DOHH2 (cell line): ENCODE measurements around the gene AK1.
"Not testable (repeated sequence)": the region's sequence is repeated elsewhere in the genome, so short reads cannot be mapped to it uniquely, and the experiment has no call there.

ENCODE experiments used
- H3F3A ChIP-seq: fragments of 200-600 bp; sonication (generic), shearing (Covaris generic); 2 replicates; pipeline ENCODE4 v1.6.0; 2016; ENCODE audit warnings: antibody characterized with exemption, mild to moderate bottlenecking; ENCODE audit not compliant: control insufficient read depth, insufficient read depth
- H3K27ac ChIP-seq: fragments of 200-600 bp; sonication (generic); 2 replicates; pipeline ENCODE4 v1.5.1; 2014; ENCODE audit warnings: low read depth, mild to moderate bottlenecking, low read length, moderate library complexity
- H3K27me3 ChIP-seq: fragments of 200-600 bp; sonication (generic); 2 replicates; pipeline ENCODE4 v1.6.1; 2014; ENCODE audit warnings: mild to moderate bottlenecking, low read length, mixed read lengths; ENCODE audit not compliant: control insufficient read depth
- H3K36me3 ChIP-seq: fragments of 200-600 bp; sonication (generic); 2 replicates; pipeline ENCODE4 v1.6.1; 2014; ENCODE audit warnings: mild to moderate bottlenecking, low read length, moderate library complexity, mixed read lengths; ENCODE audit not compliant: control insufficient read depth
- H3K4me1 ChIP-seq: fragments of 200-600 bp; sonication (generic); 2 replicates; pipeline ENCODE4 v1.6.1; 2014; ENCODE audit warnings: mild to moderate bottlenecking, low read length, mixed read lengths; ENCODE audit not compliant: control insufficient read depth
- H3K4me2 ChIP-seq: fragments of 200-600 bp; sonication (generic); 2 replicates; pipeline ENCODE4 v1.6.0; 2014; ENCODE audit warnings: mild to moderate bottlenecking, low read length, moderate library complexity
- H3K4me3 ChIP-seq: fragments of 200-600 bp; sonication (generic); 2 replicates; pipeline ENCODE4 v1.5.1; 2014; ENCODE audit warnings: mild to moderate bottlenecking, low read length, mixed read lengths
- H3K79me2 ChIP-seq: fragments of 200-600 bp; sonication (generic); 2 replicates; pipeline ENCODE4 v1.6.1; 2014; ENCODE audit warnings: mild to moderate bottlenecking, low read length, mixed read lengths; ENCODE audit not compliant: control insufficient read depth
- H3K9me2 ChIP-seq: fragments of 200-600 bp; sonication (generic); replicated peaks from 2 replicates; pipeline ENCODE4 v1.6.1; 2014; ENCODE audit warnings: mild to moderate bottlenecking, low read length, mixed read lengths; ENCODE audit not compliant: control insufficient read depth
- H3K9me3 ChIP-seq: fragments of 200-600 bp; sonication (generic); 2 replicates; pipeline ENCODE4 v1.6.1; 2014; ENCODE audit warnings: antibody characterized with exemption, low read length, mixed read lengths; ENCODE audit not compliant: control insufficient read depth, insufficient read depth
- H4K20me1 ChIP-seq: fragments of 200-600 bp; sonication (generic); 2 replicates; pipeline ENCODE4 v1.6.0; 2014; ENCODE audit warnings: low read depth, mild to moderate bottlenecking, antibody characterized with exemption, low read length, moderate library complexity; ENCODE audit not compliant: control insufficient read depth, insufficient read depth
- EZH2phosphoT487 ChIP-seq: fragments of 200-600 bp; sonication (generic); IDR thresholded peaks from 2 replicates; pipeline ENCODE4 v1.6.1; 2017; ENCODE audit warnings: borderline replicate concordance, mild to moderate bottlenecking, antibody characterized with exemption, low read length, moderate library complexity, mixed read lengths
- TF ChIP-seq, protein P1 (sequence below): fragments of 200-600 bp; sonication (generic); IDR thresholded peaks from one replicate; pipeline ENCODE4 v1.5.1; 2014; ENCODE audit warnings: antibody characterized with exemption, mild to moderate bottlenecking, low read depth, low read length; ENCODE audit not compliant: poor library complexity, severe bottlenecking

AK1 gene

DNA sequence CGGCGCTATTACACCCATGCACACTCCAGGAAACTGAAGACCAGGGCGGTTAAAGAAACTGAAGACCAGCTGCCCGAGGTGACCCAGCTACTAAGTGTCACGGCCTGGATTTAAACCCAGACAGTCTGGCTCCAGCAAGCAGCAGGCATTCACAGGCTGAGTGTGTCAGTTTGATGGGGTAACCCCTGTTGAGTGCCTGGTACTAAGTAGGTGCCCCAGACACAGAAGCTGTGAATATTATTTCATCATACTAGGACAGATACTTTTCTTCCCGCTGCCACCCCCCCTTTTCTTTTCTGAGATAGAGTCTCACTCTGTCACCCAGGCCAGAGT lies 30.3 kb downstream of the AK1 start:
- no peaks in the 10 kb centered on the region for H3K27me3 ChIP-seq
- H3K9me2 ChIP-seq = no peaks in the 10 kb centered on the region
- H3K9me3 ChIP-seq = peaks cover 12% of the 10 kb centered on the region
- no peaks in the 10 kb centered on the region for H4K20me1 ChIP-seq
- TF ChIP-seq EZH2phosphoT487 = no peak
- TF ChIP-seq, protein P1, sequence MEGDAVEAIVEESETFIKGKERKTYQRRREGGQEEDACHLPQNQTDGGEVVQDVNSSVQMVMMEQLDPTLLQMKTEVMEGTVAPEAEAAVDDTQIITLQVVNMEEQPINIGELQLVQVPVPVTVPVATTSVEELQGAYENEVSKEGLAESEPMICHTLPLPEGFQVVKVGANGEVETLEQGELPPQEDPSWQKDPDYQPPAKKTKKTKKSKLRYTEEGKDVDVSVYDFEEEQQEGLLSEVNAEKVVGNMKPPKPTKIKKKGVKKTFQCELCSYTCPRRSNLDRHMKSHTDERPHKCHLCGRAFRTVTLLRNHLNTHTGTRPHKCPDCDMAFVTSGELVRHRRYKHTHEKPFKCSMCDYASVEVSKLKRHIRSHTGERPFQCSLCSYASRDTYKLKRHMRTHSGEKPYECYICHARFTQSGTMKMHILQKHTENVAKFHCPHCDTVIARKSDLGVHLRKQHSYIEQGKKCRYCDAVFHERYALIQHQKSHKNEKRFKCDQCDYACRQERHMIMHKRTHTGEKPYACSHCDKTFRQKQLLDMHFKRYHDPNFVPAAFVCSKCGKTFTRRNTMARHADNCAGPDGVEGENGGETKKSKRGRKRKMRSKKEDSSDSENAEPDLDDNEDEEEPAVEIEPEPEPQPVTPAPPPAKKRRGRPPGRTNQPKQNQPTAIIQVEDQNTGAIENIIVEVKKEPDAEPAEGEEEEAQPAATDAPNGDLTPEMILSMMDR = no peak
- no peaks in the 10 kb centered on the region for H3K36me3 ChIP-seq
- H3K27ac ChIP-seq = no peak overlapping the region
- no peak overlapping the region for H3K4me2 ChIP-seq
- no peaks in the 10 kb centered on the region for H3K79me2 ChIP-seq
- no peaks in the 10 kb centered on the region for H3F3A ChIP-seq
- H3K4me1 ChIP-seq = no peaks in the 10 kb centered on the region
- no peak overlapping the region for H3K4me3 ChIP-seq

DNA sequence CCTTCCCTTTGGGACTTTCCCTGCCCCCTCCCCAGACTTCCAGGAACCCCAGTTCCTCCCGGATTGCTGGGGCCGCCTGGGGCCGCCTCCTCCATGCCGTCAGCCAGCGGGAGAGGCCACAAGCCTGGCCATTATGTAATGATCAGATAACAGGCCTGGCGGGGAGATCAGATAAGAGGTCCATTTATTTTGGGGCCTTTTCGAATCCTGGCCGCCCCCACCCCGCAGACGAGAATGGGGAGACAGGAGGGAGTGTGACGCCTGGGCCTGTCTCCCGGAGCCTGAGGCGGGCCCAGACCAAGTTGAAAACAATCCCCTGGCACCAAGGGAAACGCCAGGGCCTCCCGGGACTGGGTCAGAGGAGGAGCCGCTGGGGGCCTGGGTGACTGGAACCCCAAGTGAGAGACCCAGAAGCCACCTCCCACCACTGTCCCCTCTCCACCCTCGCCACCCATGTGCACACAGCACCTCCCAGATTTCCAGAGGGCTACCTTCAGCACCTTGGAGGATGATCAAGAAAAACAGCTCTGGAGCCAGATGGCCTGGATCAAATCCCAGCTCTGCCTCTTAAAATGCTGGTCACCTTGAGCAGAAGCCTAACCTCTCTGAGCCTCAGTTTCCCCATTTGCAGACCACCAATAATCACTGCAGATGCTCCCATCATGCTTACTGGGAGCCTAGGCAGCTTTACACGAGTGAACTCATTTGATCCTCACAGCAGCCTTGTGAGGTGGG lies 30.9 kb downstream of the AK1 start:
- H3K4me1 ChIP-seq = no peaks in the 10 kb centered on the region
- no peaks in the 10 kb centered on the region for H3K79me2 ChIP-seq
- no peaks in the 10 kb centered on the region for H3K9me2 ChIP-seq
- H3K9me3 ChIP-seq = peaks cover 12% of the 10 kb centered on the region
- H3F3A ChIP-seq = no peaks in the 10 kb centered on the region
- no peak overlapping the region for H3K4me2 ChIP-seq
- TF ChIP-seq, protein P1 = no peak
- no peak for TF ChIP-seq EZH2phosphoT487
- no peak overlapping the region for H3K27ac ChIP-seq
- no peaks in the 10 kb centered on the region for H3K27me3 ChIP-seq
- no peaks in the 10 kb centered on the region for H3K36me3 ChIP-seq
- no peak overlapping the region for H3K4me3 ChIP-seq
- H4K20me1 ChIP-seq = no peaks in the 10 kb centered on the region

DNA sequence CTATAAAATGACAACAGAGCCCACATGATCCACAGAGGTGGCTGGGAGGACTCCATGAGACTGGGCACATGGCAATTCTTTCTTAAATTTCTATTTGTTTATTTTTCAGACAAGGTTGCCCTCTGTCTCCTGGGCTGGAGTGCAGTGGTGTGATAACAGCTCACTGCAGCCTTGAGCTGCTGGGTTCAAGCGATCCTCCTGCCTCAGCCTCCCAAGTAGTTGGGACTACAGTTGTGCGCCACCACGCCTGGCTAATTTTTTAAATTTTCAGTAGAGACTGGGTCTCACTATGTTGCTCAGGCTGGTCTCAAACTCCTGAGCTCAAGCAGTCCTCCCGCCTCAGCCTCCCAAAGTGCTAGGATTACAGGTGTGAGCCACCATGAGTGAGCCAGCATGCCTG lies 31.9 kb downstream of the AK1 start:
- H3K4me1 ChIP-seq, H3K9me2 ChIP-seq, H3K4me3 ChIP-seq, H4K20me1 ChIP-seq, H3K79me2 ChIP-seq, H3K4me2 ChIP-seq, H3F3A ChIP-seq, H3K27me3 ChIP-seq, H3K27ac ChIP-seq, H3K36me3 ChIP-seq: not testable (repeated sequence)
- peaks cover 12% of the 10 kb centered on the region for H3K9me3 ChIP-seq

DNA sequence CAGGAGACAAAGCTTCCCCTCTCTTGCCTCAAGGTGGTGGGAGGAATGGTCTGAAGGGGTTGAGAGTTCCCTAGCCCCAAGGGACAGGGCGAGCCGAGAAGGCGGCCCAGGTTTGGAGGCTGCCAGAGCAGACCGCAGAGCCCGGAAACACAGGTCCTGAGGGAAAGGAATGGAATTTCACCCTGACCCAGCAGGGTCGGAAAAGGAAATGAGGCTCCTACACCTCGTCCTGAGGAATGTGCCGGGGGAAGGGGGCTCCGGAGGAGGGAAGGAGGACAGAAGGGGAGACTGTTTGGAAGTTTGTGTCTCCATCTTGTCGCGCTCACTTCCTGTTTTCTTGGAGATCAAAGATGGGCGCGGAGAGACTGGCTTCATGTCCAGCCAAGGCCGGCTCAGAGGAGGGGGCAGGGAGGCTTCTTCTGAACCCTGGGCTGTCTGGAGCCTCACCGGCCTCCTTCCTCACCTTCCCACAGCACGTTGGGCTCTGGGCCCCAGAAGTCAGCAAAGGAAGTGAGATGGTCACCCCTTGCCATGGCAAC lies 32.6 kb downstream of the AK1 start:
- H3K9me2 ChIP-seq = no peaks in the 10 kb centered on the region
- H3F3A ChIP-seq = no peaks in the 10 kb centered on the region
- no peaks in the 10 kb centered on the region for H3K36me3 ChIP-seq
- H3K79me2 ChIP-seq = no peaks in the 10 kb centered on the region
- TF ChIP-seq EZH2phosphoT487 = no peak
- TF ChIP-seq, protein P1 = no peak
- no peaks in the 10 kb centered on the region for H4K20me1 ChIP-seq
- peaks cover 11% of the 10 kb centered on the region for H3K9me3 ChIP-seq
- H3K27ac ChIP-seq = no peak overlapping the region
- no peak overlapping the region for H3K4me2 ChIP-seq
- H3K27me3 ChIP-seq = no peaks in the 10 kb centered on the region
- no peaks in the 10 kb centered on the region for H3K4me1 ChIP-seq
- H3K4me3 ChIP-seq = no peak overlapping the region
